Measurements from ENCODE around the gene ADCY4. TPM values are rescaled to one million over a fixed set of nuclear protein-coding genes. Genes with fewer than 3 reads are reported as not detected.

Gene ADCY4
- total and polyA plus RNA-seq, 2 of the 13 experiments (the other 11 are each of a cell fraction or from before 2014, with no cell fraction given), result 0.03 TPM; not detected in 1

GRCh38 chr14:24365600-24366412 is 30.9 kb upstream of the ADCY4 start (continued):
- no peak for TF ChIP-seq ZNF460 (CRISPR knock-in tag; IDR thresholded peaks at IDR 0.05; ENCODE audit: borderline replicate concordance)
- no peak for TF ChIP-seq ZNF180 (CRISPR knock-in tag; IDR thresholded peaks at IDR 0.05; ENCODE audit: borderline replicate concordance, low read depth)
- TF ChIP-seq ZMAT5 (CRISPR knock-in tag; IDR thresholded peaks at IDR 0.05; ENCODE audit: borderline replicate concordance, low read depth), result no peak
- no peak for TF ChIP-seq ZUFSP (CRISPR knock-in tag; IDR thresholded peaks at IDR 0.05; ENCODE audit: borderline replicate concordance)
- TF ChIP-seq SCMH1 (CRISPR knock-in tag; IDR thresholded peaks at IDR 0.05; ENCODE audit: borderline replicate concordance), result no peak
- TF ChIP-seq DZIP1 (CRISPR knock-in tag; IDR thresholded peaks at IDR 0.05), result no peak
- TF ChIP-seq DNMT1 (CRISPR knock-in tag; IDR thresholded peaks at IDR 0.05), result peak; percentile 96
- peak; percentile 88; the same call in 1 of the 2 replicates for TF ChIP-seq FOXC1 (CRISPR knock-in tag; IDR thresholded peaks at IDR 0.05; ENCODE audit: borderline replicate concordance)
- TF ChIP-seq ZZZ3 (CRISPR knock-in tag; IDR thresholded peaks at IDR 0.05; ENCODE audit: borderline replicate concordance), result peak; percentile 75; the same call in 1 of the 2 replicates
- TF ChIP-seq ZXDC (CRISPR knock-in tag; IDR thresholded peaks at IDR 0.05), result no peak
- peak; percentile 70; the same call in 1 of the 2 replicates for TF ChIP-seq ZNF768 (CRISPR knock-in tag; IDR thresholded peaks at IDR 0.05)
- TF ChIP-seq SP5 (CRISPR knock-in tag; IDR thresholded peaks at IDR 0.05; ENCODE audit: borderline replicate concordance, low read depth), result peak; percentile 50; the same call in 1 of the 2 replicates
- TF ChIP-seq ARNT (IDR thresholded peaks at IDR 0.05), result no peak
- TF ChIP-seq ZNF33B (CRISPR knock-in tag; IDR thresholded peaks at IDR 0.05), result no peak
- TF ChIP-seq GMEB2 (CRISPR knock-in tag; IDR thresholded peaks at IDR 0.05; ENCODE audit: low read depth), result no peak
- 0 out of 2 replicates have a peak, but pooled peaks have one; percentile 50 for TF ChIP-seq ESRRA (CRISPR knock-in tag; IDR thresholded peaks at IDR 0.05; ENCODE audit: low read depth)
- no peak for TF ChIP-seq ZC3H4 (CRISPR knock-in tag; IDR thresholded peaks at IDR 0.05; ENCODE audit: borderline replicate concordance)
- TF ChIP-seq AGO2 (optimal IDR thresholded peaks at IDR 0.05; ENCODE audit: low read depth, low read length), result no peak
- TF ChIP-seq ZNF260 (CRISPR knock-in tag; IDR thresholded peaks at IDR 0.05; ENCODE audit: borderline replicate concordance, low read depth), result no peak
- TF ChIP-seq GZF1 (CRISPR knock-in tag; IDR thresholded peaks at IDR 0.05), result peak; percentile 90; the same call in 1 of the 2 replicates

All from HepG2 (cell line).